ENCODE measurements around the gene HOXD1.

HOXD1 gene

GRCh38 chr2:176174382-176174823, 14.1 kb upstream of the HOXD1 start:
- Histone ChIP-seq H3K9me3 (ENCODE audit: control insufficient read depth, low read length) (no peaks in the 10 kb centered on the region), H3K27ac (ENCODE audit: insufficient read depth, low read length, poor library complexity, severe bottlenecking) (no peak overlapping the region), H3K36me3 (ENCODE audit: control insufficient read depth, insufficient read depth, low read length) (no peaks in the 10 kb centered on the region), H3K27me3 (replicated peaks; ENCODE audit: control insufficient read depth, insufficient read depth, low read length, poor library complexity, severe bottlenecking) (peaks cover 54% of the 10 kb centered on the region), H3K4me3 (ENCODE audit: insufficient read depth, low read depth, low read length, poor library complexity, severe bottlenecking) (no peak overlapping the region), H3K4me1 (ENCODE audit: control insufficient read depth, insufficient read depth, low read length, poor library complexity, severe bottlenecking) (no peaks in the 10 kb centered on the region)
- DNase-seq, result no peak

- DNase-seq, result no peak
- Histone ChIP-seq H3K4me1 (ENCODE audit: control insufficient read depth, insufficient read depth, low read length, poor library complexity, severe bottlenecking) (no peaks in the 10 kb centered on the region), H3K27ac (ENCODE audit: insufficient read depth, low read length, poor library complexity, severe bottlenecking) (no peak overlapping the region), H3K4me3 (ENCODE audit: insufficient read depth, low read depth, low read length, poor library complexity, severe bottlenecking) (no peak overlapping the region), H3K27me3 (replicated peaks; ENCODE audit: control insufficient read depth, insufficient read depth, low read length, poor library complexity, severe bottlenecking) (peaks cover 61% of the 10 kb centered on the region), H3K36me3 (ENCODE audit: control insufficient read depth, insufficient read depth, low read length) (no peaks in the 10 kb centered on the region), H3K9me3 (ENCODE audit: control insufficient read depth, low read length) (no peaks in the 10 kb centered on the region)
Measured at GRCh38 chr2:176174824-176175708, 13.4 kb upstream of the HOXD1 start.

- no peak overlapping the region for H3K27ac ChIP-seq (ENCODE audit: insufficient read depth, low read length, poor library complexity, severe bottlenecking)
- H3K4me1 ChIP-seq (ENCODE audit: control insufficient read depth, insufficient read depth, low read length, poor library complexity, severe bottlenecking), result no peaks in the 10 kb centered on the region
- no peak for DNase-seq
- H3K27me3 ChIP-seq (replicated peaks; ENCODE audit: control insufficient read depth, insufficient read depth, low read length, poor library complexity, severe bottlenecking), result peaks cover 61% of the 10 kb centered on the region
- no peak overlapping the region for H3K4me3 ChIP-seq (ENCODE audit: insufficient read depth, low read depth, low read length, poor library complexity, severe bottlenecking)
- H3K9me3 ChIP-seq (ENCODE audit: control insufficient read depth, low read length), result no peaks in the 10 kb centered on the region
- no peaks in the 10 kb centered on the region for H3K36me3 ChIP-seq (ENCODE audit: control insufficient read depth, insufficient read depth, low read length)
Measured at GRCh38 chr2:176175709-176176607, 12.5 kb upstream of the HOXD1 start.

GRCh38 chr2:176177580-176178037, 10.9 kb upstream of the HOXD1 start:
- Histone ChIP-seq H3K27ac (ENCODE audit: insufficient read depth, low read length, poor library complexity, severe bottlenecking) (no peak overlapping the region), H3K27me3 (replicated peaks; ENCODE audit: control insufficient read depth, insufficient read depth, low read length, poor library complexity, severe bottlenecking) (peaks cover 60% of the 10 kb centered on the region), H3K36me3 (ENCODE audit: control insufficient read depth, insufficient read depth, low read length) (no peaks in the 10 kb centered on the region), H3K9me3 (ENCODE audit: control insufficient read depth, low read length) (no peaks in the 10 kb centered on the region), H3K4me1 (ENCODE audit: control insufficient read depth, insufficient read depth, low read length, poor library complexity, severe bottlenecking) (no peaks in the 10 kb centered on the region), H3K4me3 (ENCODE audit: insufficient read depth, low read depth, low read length, poor library complexity, severe bottlenecking) (no peak overlapping the region)
- no peak for DNase-seq

- no peak overlapping the region for H3K27ac ChIP-seq (ENCODE audit: insufficient read depth, low read length, poor library complexity, severe bottlenecking)
- no peaks in the 10 kb centered on the region for H3K9me3 ChIP-seq (ENCODE audit: control insufficient read depth, low read length)
- DNase-seq, result no peak
- H3K27me3 ChIP-seq (replicated peaks; ENCODE audit: control insufficient read depth, insufficient read depth, low read length, poor library complexity, severe bottlenecking), result peaks cover 58% of the 10 kb centered on the region
- H3K4me1 ChIP-seq (ENCODE audit: control insufficient read depth, insufficient read depth, low read length, poor library complexity, severe bottlenecking), result no peaks in the 10 kb centered on the region
- no peaks in the 10 kb centered on the region for H3K36me3 ChIP-seq (ENCODE audit: control insufficient read depth, insufficient read depth, low read length)
- H3K4me3 ChIP-seq (ENCODE audit: insufficient read depth, low read depth, low read length, poor library complexity, severe bottlenecking), result no peak overlapping the region
Measured at GRCh38 chr2:176178038-176178756, 10.3 kb upstream of the HOXD1 start.

GRCh38 chr2:176178757-176179295, 9.6 kb upstream of the HOXD1 start:
- Histone ChIP-seq H3K9me3 (ENCODE audit: control insufficient read depth, low read length) (no peaks in the 10 kb centered on the region), H3K36me3 (ENCODE audit: control insufficient read depth, insufficient read depth, low read length) (no peaks in the 10 kb centered on the region), H3K27ac (ENCODE audit: insufficient read depth, low read length, poor library complexity, severe bottlenecking) (no peak overlapping the region), H3K4me3 (ENCODE audit: insufficient read depth, low read depth, low read length, poor library complexity, severe bottlenecking) (no peak overlapping the region), H3K27me3 (replicated peaks; ENCODE audit: control insufficient read depth, insufficient read depth, low read length, poor library complexity, severe bottlenecking) (peaks cover 57% of the 10 kb centered on the region), H3K4me1 (ENCODE audit: control insufficient read depth, insufficient read depth, low read length, poor library complexity, severe bottlenecking) (no peaks in the 10 kb centered on the region)
- DNase-seq, result no peak

GRCh38 chr2:176181551-176181950, 6.9 kb upstream of the HOXD1 start:
- H3K36me3 ChIP-seq (ENCODE audit: control insufficient read depth, insufficient read depth, low read length), result no peaks in the 10 kb centered on the region
- no peaks in the 10 kb centered on the region for H3K4me1 ChIP-seq (ENCODE audit: control insufficient read depth, insufficient read depth, low read length, poor library complexity, severe bottlenecking)
- no peak for DNase-seq
- H3K4me3 ChIP-seq (ENCODE audit: insufficient read depth, low read depth, low read length, poor library complexity, severe bottlenecking), result no peak overlapping the region
- no peaks in the 10 kb centered on the region for H3K9me3 ChIP-seq (ENCODE audit: control insufficient read depth, low read length)
- H3K27me3 ChIP-seq (replicated peaks; ENCODE audit: control insufficient read depth, insufficient read depth, low read length, poor library complexity, severe bottlenecking), result peaks cover 51% of the 10 kb centered on the region
- no peak overlapping the region for H3K27ac ChIP-seq (ENCODE audit: insufficient read depth, low read length, poor library complexity, severe bottlenecking)

- H3K9me3 ChIP-seq (ENCODE audit: control insufficient read depth, low read length), result no peaks in the 10 kb centered on the region
- no peak overlapping the region for H3K4me3 ChIP-seq (ENCODE audit: insufficient read depth, low read depth, low read length, poor library complexity, severe bottlenecking)
- no peaks in the 10 kb centered on the region for H3K4me1 ChIP-seq (ENCODE audit: control insufficient read depth, insufficient read depth, low read length, poor library complexity, severe bottlenecking)
- H3K27me3 ChIP-seq (replicated peaks; ENCODE audit: control insufficient read depth, insufficient read depth, low read length, poor library complexity, severe bottlenecking), result peaks cover 56% of the 10 kb centered on the region
- no peak for DNase-seq
- H3K36me3 ChIP-seq (ENCODE audit: control insufficient read depth, insufficient read depth, low read length), result no peaks in the 10 kb centered on the region
- no peak overlapping the region for H3K27ac ChIP-seq (ENCODE audit: insufficient read depth, low read length, poor library complexity, severe bottlenecking)
Measured at GRCh38 chr2:176182671-176183070, 5.8 kb upstream of the HOXD1 start.

- H3K4me1 ChIP-seq (ENCODE audit: control insufficient read depth, insufficient read depth, low read length, poor library complexity, severe bottlenecking), result peaks cover 14% of the 10 kb centered on the region
- no peaks in the 10 kb centered on the region for H3K36me3 ChIP-seq (ENCODE audit: control insufficient read depth, insufficient read depth, low read length)
- no peak overlapping the region for H3K4me3 ChIP-seq (ENCODE audit: insufficient read depth, low read depth, low read length, poor library complexity, severe bottlenecking)
- no peak overlapping the region for H3K27ac ChIP-seq (ENCODE audit: insufficient read depth, low read length, poor library complexity, severe bottlenecking)
- DNase-seq, result no peak
- peaks cover 54% of the 10 kb centered on the region for H3K27me3 ChIP-seq (replicated peaks; ENCODE audit: control insufficient read depth, insufficient read depth, low read length, poor library complexity, severe bottlenecking)
- no peaks in the 10 kb centered on the region for H3K9me3 ChIP-seq (ENCODE audit: control insufficient read depth, low read length)
Measured at GRCh38 chr2:176184749-176185148, 3.7 kb upstream of the HOXD1 start.

All from effector memory CD4-positive, alpha-beta T cell (primary cell).